SU-DHL-6 (cell line): ENCODE results near the gene HADH.

Experiments used
- H2AFZ ChIP-seq: fragments of 200-600 bp; sonication (generic); 2 replicates; pipeline ENCODE4 v1.6.1; 2014; ENCODE audit warnings: low read depth, mild to moderate bottlenecking, moderate library complexity, mixed read lengths, antibody characterized with exemption, low read length; ENCODE audit not compliant: severe bottlenecking
- H3F3A ChIP-seq: fragments of 200-600 bp; shearing (Covaris generic); 2 replicates; pipeline ENCODE4 v1.6.0; 2016; ENCODE audit warnings: antibody characterized with exemption, mild to moderate bottlenecking; ENCODE audit not compliant: insufficient read depth
- H3K27ac ChIP-seq: fragments of 200-600 bp; sonication (generic); 2 replicates; pipeline ENCODE4 v1.5.1; 2016; ENCODE audit warnings: low read depth, mild to moderate bottlenecking, low read length, moderate library complexity, mixed read lengths
- H3K27me3 ChIP-seq: fragments of 200-600 bp; sonication (generic), shearing (Covaris generic); 2 replicates; pipeline ENCODE4 v1.6.0; 2014; ENCODE audit warnings: mild to moderate bottlenecking, low read length
- H3K36me3 ChIP-seq: fragments of 200-600 bp; sonication (generic); 2 replicates; pipeline ENCODE4 v1.6.1; 2014; ENCODE audit warnings: mild to moderate bottlenecking, low read length, mixed read lengths
- H3K4me2 ChIP-seq: fragments of 300-600, 200-600 bp; shearing (Covaris generic), sonication (generic); 2 replicates; pipeline ENCODE4 v1.6.0; 2014; ENCODE audit warnings: low read length, low read depth, mild to moderate bottlenecking; ENCODE audit not compliant: poor library complexity, severe bottlenecking
- H3K4me3 ChIP-seq: fragments of 200-600 bp; sonication (generic); 2 replicates; pipeline ENCODE4 v1.5.1; 2014; ENCODE audit warnings: antibody characterized with exemption, low read length, mild to moderate bottlenecking, mixed read lengths; ENCODE audit not compliant: insufficient read depth, poor library complexity, severe bottlenecking
- H3K79me2 ChIP-seq: fragments of 200-600 bp; sonication (generic); 2 replicates; pipeline ENCODE4 v1.6.1; 2014; ENCODE audit warnings: mild to moderate bottlenecking, low read length, moderate library complexity; ENCODE audit not compliant: insufficient read depth
- H3K9ac ChIP-seq: fragments of 200-600 bp; sonication (generic); 2 replicates; pipeline ENCODE4 v1.7.0; 2014; ENCODE audit warnings: mild to moderate bottlenecking, low read length
- H3K9me2 ChIP-seq: fragments of 200-600 bp; sonication (generic); replicated peaks from 2 replicates; pipeline ENCODE4 v1.6.1; 2014; ENCODE audit warnings: low read length; ENCODE audit not compliant: insufficient read depth
- H3K9me3 ChIP-seq: fragments of 200-600 bp; sonication (generic); 2 replicates; pipeline ENCODE4 v1.6.1; 2014; ENCODE audit warnings: low read length, mixed read lengths; ENCODE audit not compliant: insufficient read depth
- H4K20me1 ChIP-seq: fragments of 200-600 bp; sonication (generic); 2 replicates; pipeline ENCODE4 v1.6.1; 2014; ENCODE audit warnings: low read depth, mild to moderate bottlenecking, antibody characterized with exemption, low read length, moderate library complexity, mixed read lengths
- EZH2phosphoT487 ChIP-seq: fragments of 200-600 bp; sonication (generic), shearing (Covaris generic); conservative IDR thresholded peaks from 2 replicates; pipeline ENCODE4 v1.6.1; 2018; ENCODE audit warnings: mild to moderate bottlenecking, antibody characterized with exemption, low read length, moderate library complexity, mixed read lengths
- TF ChIP-seq, protein P1 (sequence below): fragments of 200-600 bp; sonication (generic); IDR thresholded peaks from one replicate; pipeline ENCODE4 v1.5.1; 2017; ENCODE audit warnings: antibody characterized with exemption, mild to moderate bottlenecking, low read length, moderate library complexity; ENCODE audit not compliant: insufficient read depth, poor library complexity, severe bottlenecking

Gene HADH

DNA sequence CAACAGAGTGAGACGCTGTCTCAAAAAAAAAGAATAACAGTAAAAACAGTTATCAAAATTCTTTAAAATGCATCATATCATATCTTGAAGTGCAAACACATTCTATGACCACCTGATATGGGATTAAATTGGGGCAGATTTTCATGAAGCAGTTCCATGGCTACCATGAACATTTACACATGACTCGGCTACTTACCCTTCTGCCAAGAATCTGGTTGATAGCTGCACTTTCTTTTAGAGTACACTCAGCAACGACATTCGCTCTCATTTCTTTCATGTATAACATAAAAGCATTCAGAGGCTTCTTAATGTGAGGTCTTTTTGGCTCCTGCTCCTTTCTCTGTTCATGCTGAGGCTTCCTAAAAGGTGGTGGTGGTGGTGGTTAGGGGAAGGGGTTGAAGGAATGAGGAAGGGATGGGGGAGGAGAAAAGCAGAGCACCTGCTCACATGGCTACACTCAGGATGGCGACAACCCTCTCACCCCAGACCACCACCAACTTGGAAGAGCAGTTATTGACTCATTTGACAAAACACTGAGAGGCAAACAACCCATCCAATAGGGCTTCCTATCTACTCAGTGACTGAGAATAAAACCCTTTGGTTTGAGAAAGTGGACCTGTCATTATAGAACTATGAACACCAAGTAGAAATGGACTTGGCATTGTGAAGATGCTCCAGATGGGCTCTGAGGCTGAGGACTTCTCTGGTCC lies 88.5 kb downstream of the HADH start:
- Histone ChIP-seq H3K9me2 (no peaks in the 10 kb centered on the region), H3K9ac (no peak overlapping the region), H2AFZ (no peak overlapping the region), H3K79me2 (no peaks in the 10 kb centered on the region), H3K27ac (no peak overlapping the region), H4K20me1 (no peaks in the 10 kb centered on the region), H3K4me3 (no peak overlapping the region), H3K4me2 (no peak overlapping the region), H3F3A (0 out of 2 replicates have a peak, but pooled peaks cover 4% of the 10 kb centered on the region), H3K9me3 (no peaks in the 10 kb centered on the region), H3K36me3 (no peaks in the 10 kb centered on the region), H3K27me3 (no peaks in the 10 kb centered on the region)
- TF ChIP-seq, protein P1, sequence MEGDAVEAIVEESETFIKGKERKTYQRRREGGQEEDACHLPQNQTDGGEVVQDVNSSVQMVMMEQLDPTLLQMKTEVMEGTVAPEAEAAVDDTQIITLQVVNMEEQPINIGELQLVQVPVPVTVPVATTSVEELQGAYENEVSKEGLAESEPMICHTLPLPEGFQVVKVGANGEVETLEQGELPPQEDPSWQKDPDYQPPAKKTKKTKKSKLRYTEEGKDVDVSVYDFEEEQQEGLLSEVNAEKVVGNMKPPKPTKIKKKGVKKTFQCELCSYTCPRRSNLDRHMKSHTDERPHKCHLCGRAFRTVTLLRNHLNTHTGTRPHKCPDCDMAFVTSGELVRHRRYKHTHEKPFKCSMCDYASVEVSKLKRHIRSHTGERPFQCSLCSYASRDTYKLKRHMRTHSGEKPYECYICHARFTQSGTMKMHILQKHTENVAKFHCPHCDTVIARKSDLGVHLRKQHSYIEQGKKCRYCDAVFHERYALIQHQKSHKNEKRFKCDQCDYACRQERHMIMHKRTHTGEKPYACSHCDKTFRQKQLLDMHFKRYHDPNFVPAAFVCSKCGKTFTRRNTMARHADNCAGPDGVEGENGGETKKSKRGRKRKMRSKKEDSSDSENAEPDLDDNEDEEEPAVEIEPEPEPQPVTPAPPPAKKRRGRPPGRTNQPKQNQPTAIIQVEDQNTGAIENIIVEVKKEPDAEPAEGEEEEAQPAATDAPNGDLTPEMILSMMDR, result no peak
- TF ChIP-seq EZH2phosphoT487, result no peak

DNA sequence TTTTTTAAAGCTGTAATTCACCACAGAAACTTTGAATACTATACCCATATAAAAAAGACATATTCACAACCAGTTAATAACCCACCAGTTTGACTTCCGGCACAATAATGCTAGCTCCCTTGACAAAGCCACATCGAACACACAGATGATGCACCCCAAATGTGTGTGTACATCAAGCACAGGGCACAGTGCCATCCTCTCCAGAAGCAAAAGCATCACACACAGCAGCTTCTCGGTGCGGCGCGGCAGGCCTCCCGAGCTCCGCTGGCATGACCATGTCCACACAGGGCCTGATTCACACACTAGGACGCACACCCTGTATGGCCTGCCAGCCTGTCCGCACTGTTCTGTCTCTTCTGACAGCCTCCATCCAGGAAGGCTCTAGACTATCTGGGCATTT lies 91.1 kb downstream of the HADH start:
- Histone ChIP-seq H3K27me3 (no peaks in the 10 kb centered on the region), H3F3A (no peaks in the 10 kb centered on the region), H4K20me1 (no peaks in the 10 kb centered on the region), H3K79me2 (no peaks in the 10 kb centered on the region), H3K27ac (no peak overlapping the region), H3K9me3 (no peaks in the 10 kb centered on the region), H3K4me2 (no peak overlapping the region), H3K4me3 (no peak overlapping the region), H2AFZ (no peak overlapping the region), H3K9ac (no peak overlapping the region), H3K9me2 (no peaks in the 10 kb centered on the region), H3K36me3 (no peaks in the 10 kb centered on the region)
- no peak for TF ChIP-seq EZH2phosphoT487
- TF ChIP-seq, protein P1, result no peak

DNA sequence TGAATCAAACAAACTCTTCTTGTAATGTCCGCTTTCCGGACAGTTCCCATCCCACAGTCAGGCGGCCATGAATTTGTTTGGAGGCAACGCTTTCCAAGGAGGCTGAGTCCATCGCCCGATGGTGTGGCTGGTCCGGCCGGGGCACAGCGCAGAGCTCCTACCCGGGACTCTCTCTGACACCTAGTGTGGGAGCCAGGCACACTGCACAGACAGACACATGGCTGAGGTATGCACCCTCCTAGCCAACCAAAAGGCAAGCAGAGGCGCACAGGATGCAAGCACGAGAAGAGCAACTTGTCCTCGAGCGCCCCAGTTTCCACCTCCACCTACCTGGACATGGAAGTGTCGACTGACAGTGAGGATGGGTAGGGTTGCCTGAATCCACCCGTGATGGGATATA lies 91.6 kb downstream of the HADH start:
- no peaks in the 10 kb centered on the region for H3K27me3 ChIP-seq
- H3K79me2 ChIP-seq, result no peaks in the 10 kb centered on the region
- no peak overlapping the region for H3K4me3 ChIP-seq
- TF ChIP-seq EZH2phosphoT487, result no peak
- TF ChIP-seq, protein P1, result no peak
- H3K4me2 ChIP-seq, result no peak overlapping the region
- H3K9me2 ChIP-seq, result no peaks in the 10 kb centered on the region
- H4K20me1 ChIP-seq, result no peaks in the 10 kb centered on the region
- no peak overlapping the region for H3K27ac ChIP-seq
- no peak overlapping the region for H2AFZ ChIP-seq
- H3F3A ChIP-seq, result no peaks in the 10 kb centered on the region
- no peaks in the 10 kb centered on the region for H3K36me3 ChIP-seq
- no peaks in the 10 kb centered on the region for H3K9me3 ChIP-seq
- H3K9ac ChIP-seq, result no peak overlapping the region
